OCI-LY7 (cell line): ENCODE data around the gene SLC4A5. TPM values are rescaled to one million over a fixed set of nuclear protein-coding genes. Genes with fewer than 3 reads are reported as not detected.

Experiments
- BruUV-seq: library from RNA; stranded (reverse); fragments of 400-500 nt; replicated peaks from 2 replicates; lab custom pipeline; 2021; lab: Mats Ljungman, UMichigan
- CTCF ChIA-PET: fragments of 300-600 bp; sonication (Branson Sonifier 250); formaldehyde crosslinking; loops from one replicate; lab custom pipeline; 2022; ENCODE audit warnings: antibody characterized with exemption; ENCODE audit not compliant: unreplicated experiment; lab: Charles Lee
- POLR2A ChIA-PET: fragments of 300-600 bp; sonication (Branson Sonifier 250); formaldehyde crosslinking; loops from one replicate; lab custom pipeline; 2022; ENCODE audit warnings: antibody characterized with exemption; lab: Charles Lee
- DNase-seq: peaks from one replicate; pipeline ENCODE4 v3.0.0-alpha.2; 2015; ENCODE audit warnings: low spot score
- H2AFZ ChIP-seq: fragments of 200-600 bp; sonication (generic), shearing (Covaris generic); 2 replicates; pipeline ENCODE4 v1.6.1; 2014; ENCODE audit warnings: mild to moderate bottlenecking, antibody characterized with exemption, low read length, moderate library complexity
- H3K27ac ChIP-seq: fragments of 200-600 bp; sonication (generic); 2 replicates; pipeline ENCODE4 v1.5.1; 2014; ENCODE audit warnings: mixed run types, low read depth, mild to moderate bottlenecking, moderate library complexity, low read length, inconsistent platforms; ENCODE audit not compliant: poor library complexity, severe bottlenecking
- H3K36me3 ChIP-seq: fragments of 200-600 bp; sonication (generic); 2 replicates; pipeline ENCODE4 v1.6.1; 2014; ENCODE audit warnings: mild to moderate bottlenecking, antibody characterized with exemption, low read length, moderate library complexity, mixed read lengths; ENCODE audit not compliant: insufficient read depth
- H3K4me1 ChIP-seq: fragments of 200-600 bp; sonication (generic); 2 replicates; pipeline ENCODE4 v1.5.1; 2014; ENCODE audit warnings: mild to moderate bottlenecking, low read length; ENCODE audit not compliant: insufficient read depth, poor library complexity, severe bottlenecking
- H3K4me2 ChIP-seq: fragments of 200-600 bp; sonication (generic); 2 replicates; pipeline ENCODE4 v1.6.1; 2014; ENCODE audit warnings: mild to moderate bottlenecking, low read length
- H3K4me3 ChIP-seq: fragments of 200-600 bp; sonication (generic); 2 replicates; pipeline ENCODE4 v1.5.1; 2014; ENCODE audit warnings: mild to moderate bottlenecking, low read depth, low read length; ENCODE audit not compliant: poor library complexity, severe bottlenecking
- H3K79me2 ChIP-seq: fragments of 200-600 bp; sonication (generic); 2 replicates; pipeline ENCODE4 v1.6.1; 2016; ENCODE audit warnings: low read depth, mild to moderate bottlenecking, low read length, moderate library complexity, mixed read lengths; ENCODE audit not compliant: insufficient read depth
- H3K9me2 ChIP-seq: fragments of 200-600 bp; sonication (generic); 2 replicates; pipeline ENCODE4 v1.6.1; 2016; ENCODE audit warnings: mild to moderate bottlenecking, low read length, mixed read lengths; ENCODE audit not compliant: insufficient read depth
- H3K9me3 ChIP-seq: fragments of 200-600 bp; sonication (generic); 2 replicates; pipeline ENCODE4 v1.6.1; 2014; ENCODE audit warnings: mild to moderate bottlenecking, mixed run types, low read length, mixed read lengths
- H4K20me1 ChIP-seq: fragments of 200-600 bp; sonication (generic); 2 replicates; pipeline ENCODE4 v1.6.1; 2014; ENCODE audit warnings: mild to moderate bottlenecking, antibody characterized with exemption, low read length, moderate library complexity, mixed read lengths; ENCODE audit not compliant: insufficient read depth
- CTCF ChIP-seq: fragments of 200-600 bp; sonication (generic); conservative IDR thresholded peaks from 2 replicates; pipeline ENCODE4 v1.5.1; 2014; ENCODE audit warnings: mild to moderate bottlenecking, antibody characterized with exemption, low read length, moderate library complexity, mixed read lengths
- EZH2phosphoT487 ChIP-seq: fragments of 200-600 bp; sonication (generic); IDR thresholded peaks from 2 replicates; pipeline ENCODE4 v1.6.1; 2018; ENCODE audit warnings: low read depth, borderline replicate concordance, mild to moderate bottlenecking, mixed run types, antibody characterized with exemption, low read length, moderate library complexity, mixed read lengths
- intact Hi-C: fragments of 100-400 bp; cut with micrococcal nuclease; formaldehyde crosslinking; loops from one replicate; pipeline ENCODE4 v1.10.0; 2022; ENCODE audit not compliant: unreplicated experiment
- total RNA-seq, 2 experiments: library from RNA; depleted of rRNA in 1 of 2; stranded (reverse); fragments of >200 nt in 1 of 2; shearing (Covaris generic) in 1 of 2; gene quantifications; 2 replicates each; pipeline ENCODE4 v1.2.3, GENCODE V29; 2014 to 2022

SLC4A5 gene
- total RNA-seq, 2 experiments from 2014 or later, result 1.2 to 7.0 TPM

DNA sequence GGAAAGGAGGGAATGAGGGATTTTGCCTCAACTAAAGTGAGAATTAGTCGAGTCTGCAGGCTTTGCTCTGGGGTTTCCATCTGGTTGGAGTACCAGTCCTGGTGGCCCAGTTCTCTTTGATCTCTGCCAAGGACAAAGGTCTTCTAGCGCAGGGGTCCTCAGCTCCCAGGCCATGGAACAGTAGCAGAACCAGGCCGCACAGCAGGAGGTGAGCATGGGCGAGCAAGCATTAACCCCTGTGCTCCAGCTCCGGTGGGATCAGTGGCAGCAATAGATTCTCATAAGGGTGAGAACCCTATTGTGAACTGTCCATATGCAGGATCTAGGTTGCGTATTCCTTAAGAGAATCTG lies 120.9 kb downstream of the SLC4A5 start:
- peaks cover 37% of the 10 kb centered on the region for H3K36me3 ChIP-seq
- TF ChIP-seq CTCF (no peak), EZH2phosphoT487 (no peak)
- H3K9me2 ChIP-seq, result no peaks in the 10 kb centered on the region
- no peak overlapping the region for H2AFZ ChIP-seq
- 0 out of 2 replicates have a peak, but pooled peaks cover 3% of the 10 kb centered on the region for H4K20me1 ChIP-seq
- POLR2A ChIA-PET, result interaction anchor here (1.2 kb wide), 1 partner anchor 12 kb away, joined by 3 read pairs; no protein-coding TSS in a partner anchor
- DNase-seq, result no peak
- intact Hi-C loops, result no loop called here
- no TSS peak for BruUV-seq
- H3K9me3 ChIP-seq, result no peaks in the 10 kb centered on the region
- H3K27ac ChIP-seq, result no peak overlapping the region
- no peaks in the 10 kb centered on the region for H3K79me2 ChIP-seq
- no peak overlapping the region for H3K4me2 ChIP-seq
- no peaks in the 10 kb centered on the region for H3K4me1 ChIP-seq
- CTCF ChIA-PET, result no interaction called here
- H3K4me3 ChIP-seq, result no peak overlapping the region

DNA sequence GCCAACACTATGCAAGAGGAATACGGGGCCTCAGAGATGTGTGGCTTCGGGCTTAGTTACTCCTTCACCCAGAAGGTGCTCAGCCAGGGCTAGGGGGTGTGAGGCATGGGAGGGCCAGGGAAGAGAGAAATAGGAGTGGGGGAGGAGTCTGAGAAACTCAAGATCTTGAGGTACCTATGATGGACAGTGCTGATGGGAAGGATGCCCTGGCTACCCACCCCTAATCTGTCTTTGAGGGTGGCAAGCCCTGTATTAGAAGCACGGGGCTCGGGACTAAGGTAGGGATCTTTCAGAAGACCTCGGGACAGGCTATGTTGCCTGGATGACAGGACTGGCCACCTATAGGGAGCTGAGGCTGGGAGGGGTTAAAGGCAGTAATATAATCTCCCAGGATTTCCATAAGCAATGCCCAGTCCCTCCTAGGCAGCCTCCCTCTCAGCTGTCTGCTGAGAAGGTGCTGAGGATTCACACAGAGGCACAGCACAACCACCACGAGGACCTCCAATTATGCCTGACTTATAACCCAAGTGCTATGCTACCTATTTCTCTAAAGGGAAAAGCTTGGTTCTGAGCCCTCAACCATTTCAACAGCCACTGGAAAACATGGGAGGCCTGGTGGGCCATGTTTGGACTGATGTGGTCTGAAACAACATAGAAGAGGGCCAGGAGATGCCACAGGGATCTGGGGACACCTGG lies 121.5 kb downstream of the SLC4A5 start:
- H3K36me3 ChIP-seq, result peaks cover 42% of the 10 kb centered on the region
- H3K4me2 ChIP-seq, result no peak overlapping the region
- POLR2A ChIA-PET, result interaction anchor here (1.2 kb wide), 1 partner anchor 12 kb away, joined by 3 read pairs; no protein-coding TSS in a partner anchor
- no TSS peak for BruUV-seq
- H4K20me1 ChIP-seq, result peaks cover 8% of the 10 kb centered on the region; the same call in 1 of the 2 replicates
- H2AFZ ChIP-seq, result no peak overlapping the region
- no peaks in the 10 kb centered on the region for H3K79me2 ChIP-seq
- DNase-seq, result no peak
- no peaks in the 10 kb centered on the region for H3K9me2 ChIP-seq
- no peak overlapping the region for H3K27ac ChIP-seq
- TF ChIP-seq CTCF, result no peak
- CTCF ChIA-PET, result no interaction called here
- no peaks in the 10 kb centered on the region for H3K9me3 ChIP-seq
- H3K4me3 ChIP-seq, result no peak overlapping the region
- H3K4me1 ChIP-seq, result no peaks in the 10 kb centered on the region
- intact Hi-C loops, result no loop called here

GRCh38 chr2:74221091-74221490 lies 122.1 kb downstream of the SLC4A5 start:
- no peak for TF ChIP-seq EZH2phosphoT487
- TF ChIP-seq CTCF, result no peak

More at GRCh38 chr2:74221091-74221490, 122.1 kb downstream of the SLC4A5 start:
- H3K9me2 ChIP-seq, result no peaks in the 10 kb centered on the region
- DNase-seq, result no peak
- ChIA-PET POLR2A (interaction anchor here (0.7 to 1.2 kb wide), 2 partner anchors 11 to 116 kb away, joined by 3 read pairs; no protein-coding TSS in a partner anchor), CTCF (no interaction called here)
- H3K27ac ChIP-seq, result no peak overlapping the region
- H3K9me3 ChIP-seq, result no peaks in the 10 kb centered on the region
- no peaks in the 10 kb centered on the region for H3K79me2 ChIP-seq
- H4K20me1 ChIP-seq, result peaks cover 10% of the 10 kb centered on the region; the same call in 1 of the 2 replicates
- no peaks in the 10 kb centered on the region for H3K4me1 ChIP-seq
- intact Hi-C loops, result no loop called here
- no peak overlapping the region for H2AFZ ChIP-seq
- H3K4me3 ChIP-seq, result no peak overlapping the region
- no TSS peak for BruUV-seq
- no peak overlapping the region for H3K4me2 ChIP-seq
- H3K36me3 ChIP-seq, result peaks cover 49% of the 10 kb centered on the region
